Measurements from ENCODE around the gene SZT2. TPM values are rescaled to one million over a fixed set of nuclear protein-coding genes. Genes with fewer than 3 reads are reported as not detected.

SZT2 gene
- total and polyA plus RNA-seq, 2 of the 4 experiments (the other 2 are of a cell fraction) = 9.5 to 14.3 TPM

DNA sequence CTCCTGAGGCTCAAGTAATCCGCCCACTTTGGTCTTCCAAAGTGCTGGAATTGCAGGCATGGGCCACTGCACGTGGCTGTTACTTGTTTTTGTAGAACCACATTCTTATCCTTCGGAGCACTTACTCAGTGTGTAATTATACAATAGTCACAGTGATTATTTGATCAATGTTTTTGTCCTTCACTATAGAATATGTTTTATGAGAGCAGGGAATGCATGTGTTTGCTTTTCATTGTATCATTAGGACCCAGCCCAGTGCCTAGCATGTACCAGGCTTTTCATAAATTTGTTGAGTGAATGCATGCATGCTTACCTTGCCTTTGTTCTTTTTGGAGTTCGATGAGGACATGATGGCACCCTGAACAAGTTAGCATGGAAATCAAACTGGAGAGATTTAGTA is 5.8 kb downstream of the SZT2 start:
- no peak overlapping the region for H3K23ac ChIP-seq (ENCODE audit: low read depth, low read length)
- no peak overlapping the region for H3K4ac ChIP-seq (ENCODE audit: low read depth, low read length)
- no peak overlapping the region for H2BK20ac ChIP-seq (ENCODE audit: low read depth, low read length)
- H3K18ac ChIP-seq (ENCODE audit: low read depth, low read length) = no peak overlapping the region
- intact Hi-C loops (cut with micrococcal nuclease) = no loop called here
- dilution Hi-C loops (cut with HindIII; ENCODE audit: low sequenced_read_pairs, unreplicated experiment) = no loop called here
- BruUV-seq (replicated peaks) = no TSS peak
- H2AK9ac ChIP-seq (replicated peaks; ENCODE audit: low read depth, low read length, poor library complexity) = no peak overlapping the region
- H3K4me3 ChIP-seq (ENCODE audit: insufficient read depth, low read depth, low read length) = no peak overlapping the region
- in situ Hi-C loops (cut with MboI; ENCODE audit: low sequenced_read_pairs) = no loop called here
- no peak overlapping the region for H4K5ac ChIP-seq (ENCODE audit: low read depth, low read length)
- no peak overlapping the region for H2AFZ ChIP-seq (replicated peaks; ENCODE audit: low read length, poor library complexity)
- H3K27ac ChIP-seq (ENCODE audit: insufficient read depth, low read length) = no peak overlapping the region
- H2AK5ac ChIP-seq (ENCODE audit: low read depth, low read length) = no peak overlapping the region
- WGBS, 2 experiments (ENCODE audit: extremely low coverage in 2 of 2, insufficient read length in 1 of 2) = no CpG with 5 or more reads among the region's 4 CpGs
- H3K14ac ChIP-seq (replicated peaks; ENCODE audit: low read depth, low read length) = no peak overlapping the region
- no peaks in the 10 kb centered on the region for H3K9me3 ChIP-seq (ENCODE audit: control insufficient read depth, insufficient read depth, low read length)
- H4K20me1 ChIP-seq (ENCODE audit: insufficient read depth, low read length) = no peaks in the 10 kb centered on the region; the same call in 1 of the 2 replicates
- no peak overlapping the region for H4K91ac ChIP-seq (ENCODE audit: insufficient read depth, low read depth, low read length)
- no peaks in the 10 kb centered on the region for H3K27me3 ChIP-seq (ENCODE audit: control insufficient read depth, insufficient read depth, low read length)
- no peak overlapping the region for H3K56ac ChIP-seq (ENCODE audit: extremely low read depth, insufficient read depth, low read length)
- no peak overlapping the region for H2BK120ac ChIP-seq (ENCODE audit: low read depth, low read length)
- no peak overlapping the region for H2BK5ac ChIP-seq (ENCODE audit: low read depth, low read length, poor library complexity, severe bottlenecking)
- H2BK15ac ChIP-seq (ENCODE audit: low read depth, low read length) = no peak overlapping the region
- ATAC-seq (ENCODE audit: low read depth) (no peak), DNase-seq (no peak)
- CTCF ChIA-PET = no interaction called here
- H3K9me1 ChIP-seq (ENCODE audit: insufficient read depth, low read length) = no peaks in the 10 kb centered on the region
- no peak overlapping the region for H3K9ac ChIP-seq (ENCODE audit: low read depth, low read length)
- H3K4me1 ChIP-seq (ENCODE audit: control insufficient read depth, insufficient read depth, low read length) = no peaks in the 10 kb centered on the region
- no peak overlapping the region for H3K4me2 ChIP-seq (ENCODE audit: low read depth, low read length)
- TF ChIP-seq, protein P1, sequence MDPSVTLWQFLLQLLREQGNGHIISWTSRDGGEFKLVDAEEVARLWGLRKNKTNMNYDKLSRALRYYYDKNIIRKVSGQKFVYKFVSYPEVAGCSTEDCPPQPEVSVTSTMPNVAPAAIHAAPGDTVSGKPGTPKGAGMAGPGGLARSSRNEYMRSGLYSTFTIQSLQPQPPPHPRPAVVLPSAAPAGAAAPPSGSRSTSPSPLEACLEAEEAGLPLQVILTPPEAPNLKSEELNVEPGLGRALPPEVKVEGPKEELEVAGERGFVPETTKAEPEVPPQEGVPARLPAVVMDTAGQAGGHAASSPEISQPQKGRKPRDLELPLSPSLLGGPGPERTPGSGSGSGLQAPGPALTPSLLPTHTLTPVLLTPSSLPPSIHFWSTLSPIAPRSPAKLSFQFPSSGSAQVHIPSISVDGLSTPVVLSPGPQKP (IDR thresholded peaks at IDR 0.05; ENCODE audit: borderline replicate concordance, low read depth, low read length) = no peak
- TF ChIP-seq MAFK (IDR thresholded peaks at IDR 0.05; ENCODE audit: low read depth, low read length) (no peak), SMC3 (IDR thresholded peaks at IDR 0.05; ENCODE audit: low read depth, low read length) (no peak), RAD21 (IDR thresholded peaks at IDR 0.05; ENCODE audit: low read length) (no peak), CEBPB (IDR thresholded peaks at IDR 0.05; ENCODE audit: low read depth, low read length) (no peak), NFE2L2 (IDR thresholded peaks at IDR 0.05; ENCODE audit: low read depth, low read length) (no peak), POLR2A (IDR thresholded peaks at IDR 0.05; ENCODE audit: low read depth, low read length) (no peak), CHD1 (IDR thresholded peaks at IDR 0.05; ENCODE audit: low read depth, low read length) (no peak), FOS (IDR thresholded peaks at IDR 0.05; ENCODE audit: low read depth, low read length) (no peak), RCOR1 (IDR thresholded peaks at IDR 0.05; ENCODE audit: insufficient replicate concordance, low read length) (no peak), MAZ (IDR thresholded peaks at IDR 0.05; ENCODE audit: borderline replicate concordance, low read depth, low read length) (no peak), BHLHE40 (IDR thresholded peaks at IDR 0.05; ENCODE audit: low read depth, low read length) (no peak), MXI1 (IDR thresholded peaks at IDR 0.05; ENCODE audit: borderline replicate concordance, low read depth, low read length) (no peak), RFX5 (IDR thresholded peaks at IDR 0.05; ENCODE audit: low read depth, low read length) (no peak)
- TF ChIP-seq, protein P2, sequence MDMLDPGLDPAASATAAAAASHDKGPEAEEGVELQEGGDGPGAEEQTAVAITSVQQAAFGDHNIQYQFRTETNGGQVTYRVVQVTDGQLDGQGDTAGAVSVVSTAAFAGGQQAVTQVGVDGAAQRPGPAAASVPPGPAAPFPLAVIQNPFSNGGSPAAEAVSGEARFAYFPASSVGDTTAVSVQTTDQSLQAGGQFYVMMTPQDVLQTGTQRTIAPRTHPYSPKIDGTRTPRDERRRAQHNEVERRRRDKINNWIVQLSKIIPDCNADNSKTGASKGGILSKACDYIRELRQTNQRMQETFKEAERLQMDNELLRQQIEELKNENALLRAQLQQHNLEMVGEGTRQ (IDR thresholded peaks at IDR 0.05; ENCODE audit: low read depth, low read length) = no peak
- TF ChIP-seq, protein P3, sequence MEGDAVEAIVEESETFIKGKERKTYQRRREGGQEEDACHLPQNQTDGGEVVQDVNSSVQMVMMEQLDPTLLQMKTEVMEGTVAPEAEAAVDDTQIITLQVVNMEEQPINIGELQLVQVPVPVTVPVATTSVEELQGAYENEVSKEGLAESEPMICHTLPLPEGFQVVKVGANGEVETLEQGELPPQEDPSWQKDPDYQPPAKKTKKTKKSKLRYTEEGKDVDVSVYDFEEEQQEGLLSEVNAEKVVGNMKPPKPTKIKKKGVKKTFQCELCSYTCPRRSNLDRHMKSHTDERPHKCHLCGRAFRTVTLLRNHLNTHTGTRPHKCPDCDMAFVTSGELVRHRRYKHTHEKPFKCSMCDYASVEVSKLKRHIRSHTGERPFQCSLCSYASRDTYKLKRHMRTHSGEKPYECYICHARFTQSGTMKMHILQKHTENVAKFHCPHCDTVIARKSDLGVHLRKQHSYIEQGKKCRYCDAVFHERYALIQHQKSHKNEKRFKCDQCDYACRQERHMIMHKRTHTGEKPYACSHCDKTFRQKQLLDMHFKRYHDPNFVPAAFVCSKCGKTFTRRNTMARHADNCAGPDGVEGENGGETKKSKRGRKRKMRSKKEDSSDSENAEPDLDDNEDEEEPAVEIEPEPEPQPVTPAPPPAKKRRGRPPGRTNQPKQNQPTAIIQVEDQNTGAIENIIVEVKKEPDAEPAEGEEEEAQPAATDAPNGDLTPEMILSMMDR (conservative IDR thresholded peaks at IDR 0.05; ENCODE audit: low read depth, low read length) = no peak
- H3K36me3 ChIP-seq (ENCODE audit: control insufficient read depth, insufficient read depth, low read length) = peaks cover 4% of the 10 kb centered on the region
- POLR2A ChIA-PET (ENCODE audit: unreplicated experiment) = no interaction called here
- H4K8ac ChIP-seq (ENCODE audit: low read depth in 2 of 2, low read length in 2 of 2) = no peak overlapping the region
- peaks cover 33 to 75% of the 10 kb centered on the region in 2 experiments for H3K79me1 ChIP-seq (ENCODE audit: low read depth in 1 of 2, low read length in 2 of 2)
